WI38 (cell line): ENCODE data around the gene RMDN2.
"Not testable (repeated sequence)": the region's sequence is repeated elsewhere in the genome, so short reads cannot be mapped to it uniquely, and the experiment has no call there.

Experiments
- H3K4me3 ChIP-seq: 2 replicates; pipeline ENCODE4 v1.5.1; 2011; ENCODE audit warnings: low read depth, mild to moderate bottlenecking, control low read depth, low read length
- CTCF ChIP-seq: IDR thresholded peaks from 2 replicates; pipeline ENCODE4 v1.5.1; 2012; ENCODE audit warnings: low read depth, mild to moderate bottlenecking, control low read depth, low read length

Gene RMDN2

GRCh38 chr2:37918742-37919186 lies 6.3 kb upstream of the RMDN2 start:
- H3K4me3 ChIP-seq = no peak overlapping the region
- no peak for TF ChIP-seq CTCF

GRCh38 chr2:37919631-37920032 lies 5.5 kb upstream of the RMDN2 start:
- TF ChIP-seq CTCF = no peak
- H3K4me3 ChIP-seq = no peak overlapping the region

GRCh38 chr2:37920570-37920969 lies 4.5 kb upstream of the RMDN2 start:
- H3K4me3 ChIP-seq = no peak overlapping the region
- TF ChIP-seq CTCF = no peak

GRCh38 chr2:37921781-37922180 lies 3.3 kb upstream of the RMDN2 start:
- no peak for TF ChIP-seq CTCF
- no peak overlapping the region for H3K4me3 ChIP-seq

- H3K4me3 ChIP-seq = no peak overlapping the region
- no peak for TF ChIP-seq CTCF
Measured at GRCh38 chr2:37923308-37924055, 1.6 kb upstream of the RMDN2 start.

GRCh38 chr2:37926635-37927034 lies 1.5 kb downstream of the RMDN2 start:
- H3K4me3 ChIP-seq = no peak overlapping the region
- no peak for TF ChIP-seq CTCF

GRCh38 chr2:37928377-37928776 lies 3.3 kb downstream of the RMDN2 start:
- no peak overlapping the region for H3K4me3 ChIP-seq
- TF ChIP-seq CTCF = no peak

- H3K4me3 ChIP-seq = not testable (repeated sequence)
Measured at GRCh38 chr2:37930392-37930791, 5.3 kb downstream of the RMDN2 start.

GRCh38 chr2:37932873-37933272 lies 7.8 kb downstream of the RMDN2 start:
- H3K4me3 ChIP-seq = not testable (repeated sequence)
